RWPE1 (cell line): ENCODE measurements around the gene CAMK2G.
A peak's percentile ranks its signal among the peaks of the same experiment; 100 is the strongest.

ENCODE experiments used
- CTCF ChIA-PET: fragments of 350-600 bp; sonication (Branson Sonifier 250); formaldehyde crosslinking; extraction: SDS; loops from one replicate; lab custom pipeline; 2021; lab: Yijun Ruan, JAX
- POLR2A ChIA-PET: fragments of 400-600 bp; formaldehyde crosslinking; extraction: SDS; loops from one replicate; lab custom pipeline; 2020; ENCODE audit warnings: antibody characterized with exemption; ENCODE audit not compliant: low non-redundant PET; lab: Yijun Ruan, JAX
- DNase-seq: peaks from one replicate; pipeline ENCODE4 v3.0.0; 2012; ENCODE audit warnings: low spot score
- H3K27ac ChIP-seq: fragments of 450-650 bp; 2 replicates; pipeline ENCODE4 v1.5.1; 2017
- TF ChIP-seq, protein P1 (sequence below): fragments of 450-650 bp; conservative IDR thresholded peaks from 2 replicates; pipeline ENCODE4 v1.5.1; 2017; ENCODE audit warnings: low read depth, mild to moderate bottlenecking

Gene CAMK2G

DNA sequence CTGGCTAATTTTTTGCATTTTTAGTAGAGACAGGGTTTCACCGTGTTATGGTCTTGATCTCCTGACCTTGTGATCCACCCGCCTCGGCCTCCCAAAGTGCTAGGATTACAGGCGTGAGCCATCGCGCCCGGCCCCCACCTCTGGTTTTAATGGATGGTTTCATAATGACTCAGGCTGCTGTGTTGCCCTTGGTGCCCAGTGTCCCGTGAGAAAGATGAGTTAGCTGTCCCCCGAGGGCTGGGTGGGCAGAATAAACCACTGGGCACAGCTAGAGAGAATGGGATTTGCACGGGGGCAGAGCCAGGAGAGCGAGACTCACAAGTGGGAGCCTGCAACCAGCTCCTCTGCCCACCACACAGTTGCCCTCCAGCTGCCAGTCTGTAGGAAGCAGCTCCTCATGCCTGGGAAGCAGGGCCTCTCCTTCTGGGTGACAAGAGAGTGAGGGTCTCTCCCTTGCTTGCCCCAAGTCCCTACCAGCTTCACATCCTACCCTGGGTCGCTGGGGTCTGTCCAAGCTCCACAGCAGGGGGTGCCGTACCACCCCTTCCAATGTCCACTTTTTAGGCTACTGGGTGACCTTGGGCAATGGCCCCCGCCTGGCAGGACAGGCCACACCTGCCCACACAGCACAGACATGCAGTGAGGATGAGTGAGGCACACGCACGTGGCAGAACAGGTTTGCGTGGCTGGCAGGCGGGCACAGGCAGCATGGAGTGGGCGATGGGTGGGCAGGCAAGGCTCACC is 46.8 kb downstream of the CAMK2G start:
- POLR2A ChIA-PET, result no interaction called here
- CTCF ChIA-PET, result interaction anchor here (1.0 to 1.6 kb wide), 4 partner anchors 12 to 52 kb away, joined by 3 to 6 read pairs (median 4); no protein-coding TSS in a partner anchor
- TF ChIP-seq, protein P1, sequence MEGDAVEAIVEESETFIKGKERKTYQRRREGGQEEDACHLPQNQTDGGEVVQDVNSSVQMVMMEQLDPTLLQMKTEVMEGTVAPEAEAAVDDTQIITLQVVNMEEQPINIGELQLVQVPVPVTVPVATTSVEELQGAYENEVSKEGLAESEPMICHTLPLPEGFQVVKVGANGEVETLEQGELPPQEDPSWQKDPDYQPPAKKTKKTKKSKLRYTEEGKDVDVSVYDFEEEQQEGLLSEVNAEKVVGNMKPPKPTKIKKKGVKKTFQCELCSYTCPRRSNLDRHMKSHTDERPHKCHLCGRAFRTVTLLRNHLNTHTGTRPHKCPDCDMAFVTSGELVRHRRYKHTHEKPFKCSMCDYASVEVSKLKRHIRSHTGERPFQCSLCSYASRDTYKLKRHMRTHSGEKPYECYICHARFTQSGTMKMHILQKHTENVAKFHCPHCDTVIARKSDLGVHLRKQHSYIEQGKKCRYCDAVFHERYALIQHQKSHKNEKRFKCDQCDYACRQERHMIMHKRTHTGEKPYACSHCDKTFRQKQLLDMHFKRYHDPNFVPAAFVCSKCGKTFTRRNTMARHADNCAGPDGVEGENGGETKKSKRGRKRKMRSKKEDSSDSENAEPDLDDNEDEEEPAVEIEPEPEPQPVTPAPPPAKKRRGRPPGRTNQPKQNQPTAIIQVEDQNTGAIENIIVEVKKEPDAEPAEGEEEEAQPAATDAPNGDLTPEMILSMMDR, result no peak
- peak overlapping the region; percentile 81 for H3K27ac ChIP-seq
- DNase-seq, result peak; percentile 91

DNA sequence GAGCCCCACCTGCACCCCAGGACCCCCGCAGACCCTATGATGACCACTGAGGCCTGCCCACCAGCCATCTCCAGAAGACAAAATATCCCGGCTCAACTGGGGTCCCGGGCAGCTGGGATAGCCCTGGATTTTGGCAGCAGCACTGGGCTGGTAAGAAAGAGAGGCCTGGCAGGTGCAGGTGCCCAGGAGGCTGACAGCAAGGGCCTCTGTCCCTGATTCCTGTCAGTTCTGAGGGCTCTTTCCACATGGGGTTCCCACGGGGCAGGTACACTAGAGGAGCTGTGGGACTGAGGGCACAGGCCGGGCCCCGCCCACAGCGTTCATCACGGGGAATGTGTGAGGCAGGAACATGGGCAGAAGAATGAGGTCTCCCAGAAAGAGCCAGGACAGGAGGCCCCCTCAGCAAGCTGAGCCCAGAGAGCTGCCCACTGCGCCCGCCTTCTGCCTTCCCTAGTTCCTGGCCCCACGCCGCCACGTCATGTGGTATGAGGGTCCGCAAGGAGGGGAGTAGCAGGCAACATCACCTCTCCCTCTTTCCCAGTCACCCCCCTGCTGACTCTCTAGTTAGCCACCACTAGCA is 50.1 kb downstream of the CAMK2G start:
- peak overlapping the region; percentile 7; the same call in 1 of the 2 replicates for H3K27ac ChIP-seq
- ChIA-PET POLR2A (no interaction called here), CTCF (interaction anchor here (1.0 kb wide), 1 partner anchor 14 kb away, joined by 3 read pairs; no protein-coding TSS in a partner anchor)
- no peak for DNase-seq
- TF ChIP-seq, protein P1, result no peak

DNA sequence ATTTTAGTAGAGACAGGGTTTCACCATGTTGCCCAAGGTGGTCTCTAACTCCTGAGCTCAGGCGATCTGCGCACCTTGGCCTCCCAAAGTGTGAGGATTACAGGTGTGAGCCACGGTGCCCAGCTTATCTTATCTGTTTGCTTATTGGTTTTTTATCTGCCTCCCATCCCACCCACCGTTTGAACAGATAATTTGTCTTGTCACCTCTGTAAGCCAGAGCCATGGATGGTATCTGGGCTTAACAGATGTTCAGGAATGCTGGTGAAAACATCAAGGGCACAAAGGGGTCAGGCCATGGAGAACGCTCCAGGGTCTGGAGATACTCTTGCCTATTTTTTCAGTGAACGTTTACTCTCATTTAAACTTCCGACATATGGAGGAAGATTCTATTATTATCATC is 51.0 kb downstream of the CAMK2G start:
- ChIA-PET CTCF (interaction anchor here (0.7 kb wide), 1 partner anchor 64 kb away, joined by 5 read pairs; no protein-coding TSS in a partner anchor), POLR2A (no interaction called here)
- TF ChIP-seq, protein P1, result no peak

DNA sequence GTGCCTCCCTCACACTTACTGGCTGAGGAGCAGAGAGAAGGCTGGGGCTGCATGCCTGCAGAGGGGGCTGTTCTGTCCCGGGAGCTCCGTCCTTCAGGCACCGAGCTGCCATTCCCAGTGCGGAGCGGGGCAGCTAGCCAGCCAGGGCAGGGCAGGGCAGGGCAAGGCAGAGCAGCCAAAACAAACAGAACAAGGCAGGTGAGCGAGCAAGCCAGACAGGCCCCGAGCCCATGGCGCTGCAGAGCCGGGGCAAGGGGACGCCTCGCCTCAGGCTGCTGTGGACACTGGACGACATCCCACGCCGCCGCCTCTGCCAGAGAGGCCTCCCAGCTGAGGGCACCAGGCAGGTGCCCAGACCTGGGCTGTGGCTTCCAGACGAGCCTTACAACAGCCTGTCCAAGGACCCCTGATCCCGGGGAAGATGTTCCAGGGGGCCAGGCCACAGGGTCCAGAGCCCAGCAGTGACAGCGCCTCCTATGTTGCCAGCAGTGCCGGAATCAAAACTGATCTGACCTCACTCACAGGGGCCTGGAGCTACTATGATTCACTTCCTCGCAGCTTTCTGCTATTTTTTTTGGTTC is 54.8 kb downstream of the CAMK2G start:
- TF ChIP-seq, protein P1, result peak; percentile 33; the same call in 1 of the 2 replicates
- ChIA-PET CTCF (interaction anchor here (0.6 to 1.7 kb wide), 6 partner anchors 9 to 165 kb away, joined by 3 to 7 read pairs (median 3); no protein-coding TSS in a partner anchor), POLR2A (interaction anchor here (0.6 kb wide), 1 partner anchor 31 kb away, joined by 3 read pairs; no protein-coding TSS in a partner anchor)
- peak overlapping the region; percentile 86 for H3K27ac ChIP-seq
- peak; percentile 72 for DNase-seq

More for the DNA sequence above, 51.0 kb downstream of the CAMK2G start:
- peak overlapping the region; percentile 15; the same call in 1 of the 2 replicates for H3K27ac ChIP-seq
- no peak for DNase-seq

DNA sequence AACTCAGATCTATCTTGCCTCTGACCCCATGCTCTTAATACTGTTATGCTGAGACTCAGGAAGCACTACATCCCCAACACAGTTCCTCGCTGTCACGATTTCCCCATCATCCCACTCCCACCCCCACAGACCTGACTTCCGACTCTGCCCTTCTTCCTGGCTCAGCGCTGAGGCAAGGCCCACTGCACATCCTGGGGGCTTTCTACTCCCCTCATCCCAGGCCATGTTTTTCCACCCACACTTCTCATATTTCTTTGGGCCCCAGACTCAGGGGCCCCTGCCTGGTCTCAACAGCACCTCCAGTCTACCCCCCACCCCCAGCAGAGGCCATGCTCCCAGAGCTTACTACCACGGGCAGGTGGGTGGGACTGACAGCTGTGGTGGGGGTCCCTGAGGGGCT is 55.3 kb downstream of the CAMK2G start:
- H3K27ac ChIP-seq, result peak overlapping the region; percentile 86
- DNase-seq, result no peak
- TF ChIP-seq, protein P1, result no peak
- CTCF ChIA-PET, result interaction anchor here (0.8 to 1.7 kb wide), 2 partner anchors 9 to 60 kb away, joined by 3 to 7 read pairs; no protein-coding TSS in a partner anchor
- POLR2A ChIA-PET, result no interaction called here

DNA sequence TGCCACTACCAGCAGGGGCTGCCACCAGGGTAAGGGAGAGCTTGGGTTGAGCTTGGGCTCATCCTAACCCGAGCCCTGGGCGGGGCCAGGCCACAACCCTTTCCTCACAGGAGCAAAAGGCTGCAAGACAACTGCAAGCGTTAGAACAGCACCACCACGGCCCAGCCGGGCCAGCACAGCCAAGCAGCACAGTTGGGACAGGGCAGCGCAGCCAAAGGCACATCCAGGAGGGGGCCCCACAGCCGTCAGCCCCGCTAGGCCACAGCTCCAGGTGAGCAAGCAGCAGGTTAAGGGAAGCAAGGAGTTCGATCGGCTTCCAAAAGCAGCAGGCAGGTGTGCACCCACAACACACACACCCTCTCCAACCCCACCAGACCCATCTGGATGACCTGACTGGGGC is 56.0 kb downstream of the CAMK2G start:
- TF ChIP-seq, protein P1, result no peak
- POLR2A ChIA-PET, result no interaction called here
- CTCF ChIA-PET, result interaction anchor here (0.6 kb wide), 1 partner anchor 828 kb away, joined by 3 read pairs; no protein-coding TSS in a partner anchor
- no peak for DNase-seq
- H3K27ac ChIP-seq, result peak overlapping the region; percentile 86
